HepG2 (cell line): ENCODE results near the gene RSPH9. TPM values are rescaled to one million over a fixed set of nuclear protein-coding genes. Genes with fewer than 3 reads are reported as not detected.

Experiments
- AHR ChIP-seq: IDR thresholded peaks from 2 replicates; pipeline ENCODE4 v1.6.1; 2018; ENCODE audit warnings: missing genetic modification reagents, missing compliant biosample characterization
- CENPX ChIP-seq: sonication (generic); formaldehyde crosslinking; IDR thresholded peaks from 2 replicates; pipeline ENCODE4 v1.9.0; 2021; ENCODE audit warnings: mild to moderate bottlenecking, missing genetic modification reagents, moderate library complexity
- GLI4 ChIP-seq: sonication (generic); formaldehyde crosslinking; IDR thresholded peaks from 2 replicates; pipeline ENCODE4 v1.5.1; 2020; ENCODE audit warnings: missing genetic modification reagents, mild to moderate bottlenecking, moderate library complexity, borderline replicate concordance
- GTF2F1 ChIP-seq: fragments of 150-350 bp; IDR thresholded peaks from 2 replicates; pipeline ENCODE4 v1.6.1; 2014; ENCODE audit warnings: low read length
- KAT2B ChIP-seq: fragments of 150-350 bp; IDR thresholded peaks from 2 replicates; pipeline ENCODE4 v1.6.1; 2014; ENCODE audit warnings: low read depth, low read length, borderline replicate concordance
- PAWR ChIP-seq: sonication (generic); formaldehyde crosslinking; IDR thresholded peaks from 2 replicates; pipeline ENCODE4 v1.4.0; 2020; ENCODE audit warnings: missing genetic modification reagents, mild to moderate bottlenecking, borderline replicate concordance
- PHF21A ChIP-seq: sonication (generic); formaldehyde crosslinking; IDR thresholded peaks from 2 replicates; pipeline ENCODE4 v1.5.0; 2020; ENCODE audit warnings: mild to moderate bottlenecking, missing genetic modification reagents
- SP2 ChIP-seq: sonication (generic); formaldehyde crosslinking; IDR thresholded peaks from 2 replicates; pipeline ENCODE4 v1.5.1; 2020; ENCODE audit warnings: mild to moderate bottlenecking, missing genetic modification reagents
- STAG1 ChIP-seq: sonication (generic); formaldehyde crosslinking; IDR thresholded peaks from 2 replicates; pipeline ENCODE4 v1.4.0; 2020; ENCODE audit warnings: missing genetic modification reagents
- TEAD3 ChIP-seq: optimal IDR thresholded peaks from 2 replicates; pipeline ENCODE3; 2016; ENCODE audit warnings: borderline replicate concordance
- ZNF205 ChIP-seq: IDR thresholded peaks from 2 replicates; pipeline ENCODE4 v1.6.1; 2018; ENCODE audit warnings: missing biosample characterization, missing genetic modification reagents
- ZNF543 ChIP-seq: sonication (generic); formaldehyde crosslinking; IDR thresholded peaks from 2 replicates; pipeline ENCODE4 v1.4.0; 2020; ENCODE audit warnings: mild to moderate bottlenecking, missing genetic modification reagents
- ZNF607 ChIP-seq: sonication (generic); formaldehyde crosslinking; IDR thresholded peaks from 2 replicates; pipeline ENCODE4 v1.5.1; 2020; ENCODE audit warnings: missing genetic modification reagents, mild to moderate bottlenecking, borderline replicate concordance
- ZNF75D ChIP-seq: sonication (generic); formaldehyde crosslinking; IDR thresholded peaks from 2 replicates; pipeline ENCODE4 v1.8.1; 2023; ENCODE audit warnings: missing genetic modification reagents, mild to moderate bottlenecking, borderline replicate concordance
- ZNF773 ChIP-seq: sonication (generic); formaldehyde crosslinking; IDR thresholded peaks from 2 replicates; pipeline ENCODE4 v1.4.0; 2020; ENCODE audit warnings: missing genetic modification reagents, borderline replicate concordance
- polyA plus RNA-seq, 8 experiments: library from polyadenylated mRNA; depleted of rRNA in 3 of 8; stranded (reverse) in 7 of 8; unstranded in 1 of 8; fragments of >200 nt; fragmentation: Illumina TruSeq in 4 of 8; extraction: Trizol in 4 of 8; gene quantifications; 2 replicates each; pipeline versions ENCODE4 v1.2.1 to v1.2.3, GENCODE V29; 2011 to 2016; ENCODE audit warnings: low read depth in 4 of 8, missing spikeins in 1 of 8, mixed read lengths in 1 of 8; ENCODE audit not compliant: insufficient read depth in 1 of 8
- total RNA-seq, 5 experiments: library from RNA; depleted of rRNA; stranded (reverse); fragments of >200 nt; fragmentation: Illumina TruSeq; extraction: Trizol; gene quantifications; 2 replicates each; pipeline ENCODE4 v1.2.3, GENCODE V29; 2016; ENCODE audit warnings: low read depth in 1 of 5
- TF ChIP-seq, protein P1 (sequence below), 2 experiments: sonication (generic) in 1 of 2; formaldehyde crosslinking in 1 of 2; IDR thresholded peaks; 2 replicates each; pipeline versions ENCODE4 v1.6.1 to v1.9.0; 2014 to 2022; ENCODE audit warnings: antibody characterized with exemption in 1 of 2, borderline replicate concordance in 1 of 2, inconsistent platforms in 1 of 2, low read depth in 1 of 2, missing genetic modification reagents in 1 of 2
- TF ChIP-seq, protein P2 (sequence below): sonication (generic); formaldehyde crosslinking; IDR thresholded peaks from 2 replicates; pipeline ENCODE4 v1.5.0; 2020; ENCODE audit warnings: missing genetic modification reagents
- TF ChIP-seq, protein P3 (sequence below): conservative IDR thresholded peaks from 2 replicates; pipeline ENCODE4 v1.6.1; 2018; ENCODE audit warnings: missing genetic modification reagents
- TF ChIP-seq, protein P4 (sequence below): sonication (generic); formaldehyde crosslinking; IDR thresholded peaks from 2 replicates; pipeline ENCODE4 v1.5.0; 2020; ENCODE audit warnings: missing genetic modification reagents, mild to moderate bottlenecking, borderline replicate concordance

Gene RSPH9
- total and polyA plus RNA-seq, 2 of the 13 experiments (the other 11 are each of a cell fraction or from before 2014, with no cell fraction given): 0.04 TPM; not detected in 1

DNA sequence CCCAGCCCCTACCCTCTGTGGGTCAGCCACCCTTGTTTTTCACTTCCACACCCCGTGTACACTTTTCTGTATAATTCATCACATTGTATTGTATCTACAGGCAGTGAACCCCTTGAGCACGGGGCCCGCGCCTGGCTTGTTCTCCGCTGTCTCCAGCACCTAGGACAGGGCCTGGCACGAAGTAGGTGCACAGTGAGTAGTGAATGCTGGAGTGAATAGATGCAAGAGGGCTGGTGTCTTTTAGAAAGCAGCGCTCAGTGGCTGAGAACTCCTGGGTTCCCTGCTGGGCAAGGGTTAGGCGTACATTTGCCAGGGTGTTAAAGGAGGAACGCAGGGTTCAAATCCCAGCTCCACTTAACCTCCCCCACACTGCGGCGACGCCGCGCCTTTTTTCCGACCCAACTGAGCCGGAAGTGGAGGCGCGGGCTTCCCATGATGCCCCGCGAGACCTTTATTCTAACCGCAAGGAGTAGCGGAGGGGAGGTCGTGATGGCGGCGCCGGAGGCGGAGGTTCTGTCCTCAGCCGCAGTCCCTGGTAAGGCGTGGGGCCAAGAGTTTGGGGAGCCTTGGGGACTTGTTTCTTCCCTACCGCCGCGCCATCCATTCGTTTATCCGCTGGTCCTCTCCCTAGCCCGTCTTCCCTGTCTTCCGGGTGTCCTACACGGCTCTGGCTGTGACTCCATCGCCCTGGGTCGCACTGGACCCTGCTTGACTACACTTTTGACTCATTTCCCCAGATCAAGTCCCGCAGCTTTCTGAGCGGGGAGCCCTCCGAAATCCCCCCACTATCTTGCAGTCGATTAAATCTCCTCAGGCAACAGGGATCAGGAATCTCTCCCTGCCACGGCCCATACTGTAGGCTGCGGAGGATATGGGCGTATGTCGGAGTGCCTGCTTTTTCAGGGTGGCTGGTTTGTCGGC, 9.2 kb upstream of the RSPH9 start, which contains the start of gene MAD2L1BP (continued):
- TF ChIP-seq ZNF75D (CRISPR knock-in tag) (peak; percentile 88; the same call in 1 of the 2 replicates), KAT2B (no peak), PHF21A (peak; percentile 98), ZNF773 (CRISPR knock-in tag) (no peak), PAWR (CRISPR knock-in tag) (no peak), ZNF205 (CRISPR knock-in tag) (no peak; the same call in none of the 2 replicates), ZNF543 (CRISPR knock-in tag) (peak; percentile 35; the same call in 1 of the 2 replicates), TEAD3 (CRISPR knock-in tag) (no peak), STAG1 (CRISPR knock-in tag) (no peak), ZNF607 (no peak; the same call in none of the 2 replicates), GTF2F1 (no peak), AHR (CRISPR knock-in tag) (0 out of 2 replicates have a peak, but pooled peaks have one; percentile 59), SP2 (CRISPR knock-in tag) (no peak), CENPX (CRISPR knock-in tag) (no peak), GLI4 (CRISPR knock-in tag) (peak; percentile 47; the same call in 1 of the 2 replicates)
- TF ChIP-seq, protein P1, sequence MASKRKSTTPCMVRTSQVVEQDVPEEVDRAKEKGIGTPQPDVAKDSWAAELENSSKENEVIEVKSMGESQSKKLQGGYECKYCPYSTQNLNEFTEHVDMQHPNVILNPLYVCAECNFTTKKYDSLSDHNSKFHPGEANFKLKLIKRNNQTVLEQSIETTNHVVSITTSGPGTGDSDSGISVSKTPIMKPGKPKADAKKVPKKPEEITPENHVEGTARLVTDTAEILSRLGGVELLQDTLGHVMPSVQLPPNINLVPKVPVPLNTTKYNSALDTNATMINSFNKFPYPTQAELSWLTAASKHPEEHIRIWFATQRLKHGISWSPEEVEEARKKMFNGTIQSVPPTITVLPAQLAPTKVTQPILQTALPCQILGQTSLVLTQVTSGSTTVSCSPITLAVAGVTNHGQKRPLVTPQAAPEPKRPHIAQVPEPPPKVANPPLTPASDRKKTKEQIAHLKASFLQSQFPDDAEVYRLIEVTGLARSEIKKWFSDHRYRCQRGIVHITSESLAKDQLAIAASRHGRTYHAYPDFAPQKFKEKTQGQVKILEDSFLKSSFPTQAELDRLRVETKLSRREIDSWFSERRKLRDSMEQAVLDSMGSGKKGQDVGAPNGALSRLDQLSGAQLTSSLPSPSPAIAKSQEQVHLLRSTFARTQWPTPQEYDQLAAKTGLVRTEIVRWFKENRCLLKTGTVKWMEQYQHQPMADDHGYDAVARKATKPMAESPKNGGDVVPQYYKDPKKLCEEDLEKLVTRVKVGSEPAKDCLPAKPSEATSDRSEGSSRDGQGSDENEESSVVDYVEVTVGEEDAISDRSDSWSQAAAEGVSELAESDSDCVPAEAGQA (IDR thresholded peaks at IDR 0.05; ENCODE audit: low read depth): peak; percentile 61; the same call in 1 of the 2 replicates
- TF ChIP-seq, protein P1 (CRISPR knock-in tag; IDR thresholded peaks at IDR 0.05; ENCODE audit: borderline replicate concordance): peak; percentile 77; the same call in 1 of the 2 replicates
- TF ChIP-seq, protein P2, sequence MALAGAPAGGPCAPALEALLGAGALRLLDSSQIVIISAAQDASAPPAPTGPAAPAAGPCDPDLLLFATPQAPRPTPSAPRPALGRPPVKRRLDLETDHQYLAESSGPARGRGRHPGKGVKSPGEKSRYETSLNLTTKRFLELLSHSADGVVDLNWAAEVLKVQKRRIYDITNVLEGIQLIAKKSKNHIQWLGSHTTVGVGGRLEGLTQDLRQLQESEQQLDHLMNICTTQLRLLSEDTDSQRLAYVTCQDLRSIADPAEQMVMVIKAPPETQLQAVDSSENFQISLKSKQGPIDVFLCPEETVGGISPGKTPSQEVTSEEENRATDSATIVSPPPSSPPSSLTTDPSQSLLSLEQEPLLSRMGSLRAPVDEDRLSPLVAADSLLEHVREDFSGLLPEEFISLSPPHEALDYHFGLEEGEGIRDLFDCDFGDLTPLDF: peak; percentile 91
- TF ChIP-seq, protein P3, sequence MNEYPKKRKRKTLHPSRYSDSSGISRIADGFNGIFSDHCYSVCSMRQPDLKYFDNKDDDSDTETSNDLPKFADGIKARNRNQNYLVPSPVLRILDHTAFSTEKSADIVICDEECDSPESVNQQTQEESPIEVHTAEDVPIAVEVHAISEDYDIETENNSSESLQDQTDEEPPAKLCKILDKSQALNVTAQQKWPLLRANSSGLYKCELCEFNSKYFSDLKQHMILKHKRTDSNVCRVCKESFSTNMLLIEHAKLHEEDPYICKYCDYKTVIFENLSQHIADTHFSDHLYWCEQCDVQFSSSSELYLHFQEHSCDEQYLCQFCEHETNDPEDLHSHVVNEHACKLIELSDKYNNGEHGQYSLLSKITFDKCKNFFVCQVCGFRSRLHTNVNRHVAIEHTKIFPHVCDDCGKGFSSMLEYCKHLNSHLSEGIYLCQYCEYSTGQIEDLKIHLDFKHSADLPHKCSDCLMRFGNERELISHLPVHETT (CRISPR knock-in tag): peak; percentile 89
- TF ChIP-seq, protein P4, sequence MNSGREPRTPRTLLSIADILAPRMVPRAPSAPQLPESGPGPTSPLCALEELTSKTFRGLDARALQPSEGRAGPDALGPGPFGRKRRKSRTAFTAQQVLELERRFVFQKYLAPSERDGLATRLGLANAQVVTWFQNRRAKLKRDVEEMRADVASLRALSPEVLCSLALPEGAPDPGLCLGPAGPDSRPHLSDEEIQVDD (CRISPR knock-in tag): no peak
